Measurements from ENCODE around the gene WFIKKN2. TPM values are rescaled to one million over a fixed set of nuclear protein-coding genes. Genes with fewer than 3 reads are reported as not detected.
A peak's percentile ranks its signal among the peaks of the same experiment; 100 is the strongest.

The WFIKKN2 gene
- total RNA-seq, result under 1 TPM in 1 of 4 donors, not detected in 3; 0.08 TPM

- H3K4me3 ChIP-seq, result peak within 1 kb of the TSS in 3 of 4 donors; percentile 9 to 45 (median 22)
- no peak within 1 kb of the TSS for H3K27ac ChIP-seq
Observed at GRCh38 chr17:50835301-50836234, at the start of gene WFIKKN2. TSS of gene WFIKKN2 (plus strand) at chr17:50835586. CDS start at chr17:50835938, 352 bp downstream.

GRCh38 chr17:50785946-50786570 is 49.3 kb upstream of the WFIKKN2 start:
- DNase-seq, result no peak
- Histone ChIP-seq H3K4me1 (peaks cover 14 to 50% (median 30%) of the 10 kb centered on the region in 3 donors), H3K4me3 (no peak overlapping the region), H3K27ac (peak overlapping the region; percentile 63 to 78 (median 73)), H3K27me3 (no peaks in the 10 kb centered on the region), H3K36me3 (no peaks in the 10 kb centered on the region), H3K9me3 (no peaks in the 10 kb centered on the region)
- WGBS, 2 donors, result 13 to 28% methylated on average over 5 to 8 of the region's 9 CpGs
- intact Hi-C loops (cut with DNase I), result loop anchor here (2.0 to 10.0 kb wide), 2 partner anchors 57 to 169 kb away; no protein-coding TSS in a partner anchor
- no peak for TF ChIP-seq CTCF (IDR thresholded peaks at IDR 0.05)
- TF ChIP-seq POLR2A (IDR thresholded peaks at IDR 0.05), result no peak

More at GRCh38 chr17:50835301-50836234, at the start of gene WFIKKN2:
- Histone ChIP-seq H3K4me1 (peaks cover 0 to 30% (median 0%) of the 10 kb centered on the region in 3 donors), H3K9me3 (no peaks in the 10 kb centered on the region), H3K27me3 (peaks cover 0 to 24% (median 0%) of the 10 kb centered on the region in 4 donors), H3K36me3 (no peaks in the 10 kb centered on the region)
- no peak for DNase-seq
- WGBS, 2 donors, result 48 to 56% methylated on average over 12 to 18 of the region's 39 CpGs
- intact Hi-C loops (cut with DNase I), result no loop called here
- TF ChIP-seq POLR2A (IDR thresholded peaks at IDR 0.05) (no peak), CTCF (IDR thresholded peaks at IDR 0.05) (no peak)

GRCh38 chr17:50787106-50787505 is 48.3 kb upstream of the WFIKKN2 start:
- Histone ChIP-seq H3K4me1 (peaks cover 14 to 50% (median 30%) of the 10 kb centered on the region in 3 donors), H3K4me3 (no peak overlapping the region), H3K27me3 (no peaks in the 10 kb centered on the region), H3K9me3 (no peaks in the 10 kb centered on the region), H3K36me3 (no peaks in the 10 kb centered on the region), H3K27ac (peak overlapping the region in 3 of 4 donors; percentile 63 to 78 (median 78))
- 41 to 69% methylated on average over 4 to 7 of the region's 7 CpGs for WGBS, 2 donors
- TF ChIP-seq CTCF (IDR thresholded peaks at IDR 0.05) (no peak), POLR2A (IDR thresholded peaks at IDR 0.05) (no peak)
- intact Hi-C loops (cut with DNase I), result loop anchor here (10.0 kb wide), 1 partner anchor 168 kb away; no protein-coding TSS in a partner anchor
- no peak for DNase-seq

- DNase-seq, result no peak
- no peaks in the 10 kb centered on the region for H3K9me3 ChIP-seq
- no peak overlapping the region for H3K4me3 ChIP-seq
- WGBS, 2 donors, result 60 to 80% methylated on average over 6 of the region's 6 CpGs
- TF ChIP-seq POLR2A (IDR thresholded peaks at IDR 0.05) (no peak), CTCF (IDR thresholded peaks at IDR 0.05) (no peak)
- intact Hi-C loops (cut with DNase I), result no loop called here
- H3K36me3 ChIP-seq, result no peaks in the 10 kb centered on the region
- H3K4me1 ChIP-seq, result peaks cover 13 to 25% (median 18%) of the 10 kb centered on the region in 3 donors
- H3K27me3 ChIP-seq, result no peaks in the 10 kb centered on the region
- H3K27ac ChIP-seq, result no peak overlapping the region
Observed at GRCh38 chr17:50790618-50791017, 44.8 kb upstream of the WFIKKN2 start.
